Stomach (tissue), 9 donors: ENCODE data around the gene ARID1B. TPM values are rescaled to one million over a fixed set of nuclear protein-coding genes. Genes with fewer than 3 reads are reported as not detected.

ENCODE experiments used
- DNase-seq, 2 donors: peaks; one replicate each; pipeline versions ENCODE4 v3.0.0 to v3.0.0-alpha.2; 2013 to 2019
- H3K27ac ChIP-seq, 5 donors: fragments of 200-600 bp in 4 of 5; sonication (generic) in 4 of 5; one replicate each; pipeline ENCODE4 v1.5.1; 2013 to 2019; ENCODE audit warnings: mild to moderate bottlenecking in 1 of 5, moderate library complexity in 1 of 5
- H3K27me3 ChIP-seq, 3 donors: fragments of 200-600 bp; sonication (generic); one replicate each; pipeline ENCODE4 v1.5.1; 2017 to 2019; ENCODE audit warnings: mixed run types in 1 of 3
- H3K36me3 ChIP-seq, 4 donors: fragments of 200-600 bp; sonication (generic); 1 replicate in 3 of 4; 2 replicates in 1 of 4; pipeline ENCODE4 v1.5.1; 2016 to 2019
- H3K4me1 ChIP-seq, 4 donors: fragments of 200-600 bp; sonication (generic); one replicate each; pipeline ENCODE4 v1.5.1; 2016 to 2019
- H3K4me3 ChIP-seq, 4 donors: fragments of 200-600 bp; sonication (generic) in 3 of 4; one replicate each; pipeline ENCODE4 v1.5.1; 2016 to 2019; ENCODE audit warnings: mild to moderate bottlenecking in 1 of 4
- H3K9me3 ChIP-seq, 4 donors: fragments of 200-600 bp; sonication (generic); one replicate each; pipeline ENCODE4 v1.5.1; 2016 to 2019
- EP300 ChIP-seq: sonication (generic); formaldehyde crosslinking; IDR thresholded peaks from one replicate; pipeline ENCODE4 v1.6.1; 2017; ENCODE audit warnings: antibody characterized with exemption
- POLR2A ChIP-seq, 4 donors: fragments of 450-650 bp; IDR thresholded peaks; one replicate each; pipeline ENCODE4 v1.6.1; 2016; ENCODE audit warnings: antibody characterized with exemption in 4 of 4, control low read depth in 2 of 4, mild to moderate bottlenecking in 1 of 4, moderate library complexity in 1 of 4
- POLR2AphosphoS5 ChIP-seq, 3 donors: sonication (generic); formaldehyde crosslinking; IDR thresholded peaks; one replicate each; pipeline ENCODE4 v1.6.1; 2016; ENCODE audit warnings: antibody characterized with exemption in 3 of 3
- WGBS, 5 donors: extraction: QIAGEN DNeasy Blood & Tissue Kit in 3 of 5; methylation state at CpG; one replicate each; pipeline versions ENCODE4 v1.1.5 to v1.1.7; 2013 to 2018; 5-methylcytosine and 5-hydroxymethylcytosine counted together
- intact Hi-C: fragments of 100-400 bp; cut with DNase I; formaldehyde crosslinking; loops from one replicate; pipeline ENCODE4 v1.15.1; 2023; ENCODE audit warnings: low total_unique reads
- polyA plus RNA-seq, 3 donors: library from polyadenylated mRNA; stranded (reverse); fragments of 200-250 nt; gene quantifications; one replicate each; pipeline ENCODE4 v1.2.3, GENCODE V29; 2013
- total RNA-seq, 5 donors: library from RNA; depleted of rRNA; stranded (reverse); fragments of >200 nt; gene quantifications; one replicate each; pipeline versions ENCODE4 v1.1.0 to v1.2.3, GENCODE V29; 2014 to 2016
- TF ChIP-seq, protein P1 (sequence below), 7 experiments: fragments of 450-650 bp in 4 of 7; fragments of 200-600 bp in 3 of 7; sonication (generic) in 3 of 7; IDR thresholded peaks; one replicate each; pipeline ENCODE4 v1.5.1; 2016 to 2019; ENCODE audit warnings: antibody characterized with exemption in 7 of 7, control low read depth in 2 of 7, mild to moderate bottlenecking in 1 of 7
- donor health status: healthy with polysubstance abuse.
- donor health status: Bipolar disorder and iron deficiency.
- donor health status: healthy.

Gene ARID1B
- total and polyA plus RNA-seq, 8 donors = 8.8 to 183 (median 48.3) TPM

DNA sequence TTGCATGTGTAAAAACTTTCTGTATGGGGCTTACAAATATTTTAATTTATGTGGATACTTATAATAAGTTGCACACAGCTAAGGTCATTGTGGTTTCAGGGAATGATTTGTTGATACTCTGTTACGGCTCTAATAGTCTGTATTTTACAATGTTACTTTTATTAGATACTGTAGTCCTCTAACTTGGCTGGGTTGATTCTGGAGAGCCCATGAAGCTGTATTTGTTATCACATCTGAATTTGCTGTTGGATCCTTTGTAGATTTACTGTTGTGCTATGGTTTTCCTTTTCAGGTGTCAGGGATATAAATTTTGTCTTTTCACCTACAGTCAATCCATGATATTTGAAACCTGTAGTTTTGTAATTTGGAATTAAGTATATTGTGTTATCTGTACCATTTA is 161.0 kb downstream of the ARID1B start:
- Histone ChIP-seq H3K4me1 (peaks cover 46 to 88% (median 64%) of the 10 kb centered on the region in 4 donors), H3K27ac (no peak overlapping the region), H3K36me3 (peaks cover 0 to 5% (median 2%) of the 10 kb centered on the region in 4 donors), H3K4me3 (no peak overlapping the region), H3K27me3 (no peaks in the 10 kb centered on the region), H3K9me3 (no peaks in the 10 kb centered on the region)
- DNase-seq = no peak
- intact Hi-C loops = no loop called here
- 25 to 54% (median 36%) methylated on average over 1 of the region's 1 CpG for WGBS, 5 donors
- TF ChIP-seq POLR2AphosphoS5 (IDR thresholded peaks at IDR 0.05) = no peak
- no peak for TF ChIP-seq POLR2A (IDR thresholded peaks at IDR 0.05)
- TF ChIP-seq, protein P1, sequence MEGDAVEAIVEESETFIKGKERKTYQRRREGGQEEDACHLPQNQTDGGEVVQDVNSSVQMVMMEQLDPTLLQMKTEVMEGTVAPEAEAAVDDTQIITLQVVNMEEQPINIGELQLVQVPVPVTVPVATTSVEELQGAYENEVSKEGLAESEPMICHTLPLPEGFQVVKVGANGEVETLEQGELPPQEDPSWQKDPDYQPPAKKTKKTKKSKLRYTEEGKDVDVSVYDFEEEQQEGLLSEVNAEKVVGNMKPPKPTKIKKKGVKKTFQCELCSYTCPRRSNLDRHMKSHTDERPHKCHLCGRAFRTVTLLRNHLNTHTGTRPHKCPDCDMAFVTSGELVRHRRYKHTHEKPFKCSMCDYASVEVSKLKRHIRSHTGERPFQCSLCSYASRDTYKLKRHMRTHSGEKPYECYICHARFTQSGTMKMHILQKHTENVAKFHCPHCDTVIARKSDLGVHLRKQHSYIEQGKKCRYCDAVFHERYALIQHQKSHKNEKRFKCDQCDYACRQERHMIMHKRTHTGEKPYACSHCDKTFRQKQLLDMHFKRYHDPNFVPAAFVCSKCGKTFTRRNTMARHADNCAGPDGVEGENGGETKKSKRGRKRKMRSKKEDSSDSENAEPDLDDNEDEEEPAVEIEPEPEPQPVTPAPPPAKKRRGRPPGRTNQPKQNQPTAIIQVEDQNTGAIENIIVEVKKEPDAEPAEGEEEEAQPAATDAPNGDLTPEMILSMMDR (IDR thresholded peaks at IDR 0.05) = no peak
- TF ChIP-seq EP300 = no peak

DNA sequence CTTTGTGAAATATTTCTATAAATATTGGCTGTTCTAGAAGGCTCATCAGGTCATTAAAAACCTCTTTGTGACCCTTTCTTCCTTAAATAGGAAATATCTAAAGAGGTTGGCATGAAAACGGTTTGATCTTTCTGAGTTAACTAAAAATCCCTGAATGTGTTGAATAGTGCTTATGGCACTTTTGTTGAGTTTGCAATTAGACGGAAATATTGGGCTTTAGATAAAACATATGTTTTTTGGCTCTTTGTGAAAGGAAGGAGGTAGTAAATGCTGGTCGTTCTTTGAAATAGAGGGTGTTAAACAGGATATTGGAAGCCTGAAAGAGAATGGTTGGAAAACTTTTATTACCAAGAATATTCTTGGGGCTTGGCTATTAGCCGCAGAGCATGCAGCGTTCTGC is 163.0 kb downstream of the ARID1B start:
- Histone ChIP-seq H3K36me3 (peaks cover 0 to 4% (median 2%) of the 10 kb centered on the region in 4 donors), H3K9me3 (no peaks in the 10 kb centered on the region), H3K27me3 (no peaks in the 10 kb centered on the region), H3K4me3 (no peak overlapping the region), H3K4me1 (peaks cover 30 to 78% (median 48%) of the 10 kb centered on the region in 4 donors), H3K27ac (peak overlapping the region in 1 of 5 donors; percentile 2)
- intact Hi-C loops = no loop called here
- DNase-seq = no peak
- 29 to 44% (median 36%) methylated on average over 5 of the region's 5 CpGs for WGBS, 5 donors
- no peak for TF ChIP-seq EP300
- TF ChIP-seq POLR2AphosphoS5 (IDR thresholded peaks at IDR 0.05) = no peak
- TF ChIP-seq, protein P1 (IDR thresholded peaks at IDR 0.05) = no peak
- no peak for TF ChIP-seq POLR2A (IDR thresholded peaks at IDR 0.05)

DNA sequence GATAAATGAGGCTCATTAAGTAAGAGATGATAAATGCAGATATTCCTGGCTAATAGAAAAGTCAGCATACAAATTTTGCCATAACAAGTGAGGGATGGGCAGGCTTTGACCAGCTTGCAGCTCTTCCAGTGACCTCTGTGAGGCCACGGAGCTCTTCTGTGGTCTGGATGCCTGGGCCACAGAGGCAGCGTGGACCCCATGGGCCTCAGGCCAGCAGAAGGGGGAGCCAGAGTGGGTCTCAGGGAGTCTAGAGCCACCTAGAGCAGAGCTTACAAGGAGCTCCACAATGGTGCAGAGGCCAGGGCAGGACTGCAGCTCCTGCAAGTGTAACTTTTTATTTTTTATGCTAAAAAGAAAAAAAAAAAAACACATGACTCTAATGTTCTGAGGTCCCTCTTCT is 165.1 kb downstream of the ARID1B start:
- WGBS, 5 donors = 89 to 100% (median 93%) methylated on average over 2 of the region's 2 CpGs
- intact Hi-C loops = no loop called here

DNA sequence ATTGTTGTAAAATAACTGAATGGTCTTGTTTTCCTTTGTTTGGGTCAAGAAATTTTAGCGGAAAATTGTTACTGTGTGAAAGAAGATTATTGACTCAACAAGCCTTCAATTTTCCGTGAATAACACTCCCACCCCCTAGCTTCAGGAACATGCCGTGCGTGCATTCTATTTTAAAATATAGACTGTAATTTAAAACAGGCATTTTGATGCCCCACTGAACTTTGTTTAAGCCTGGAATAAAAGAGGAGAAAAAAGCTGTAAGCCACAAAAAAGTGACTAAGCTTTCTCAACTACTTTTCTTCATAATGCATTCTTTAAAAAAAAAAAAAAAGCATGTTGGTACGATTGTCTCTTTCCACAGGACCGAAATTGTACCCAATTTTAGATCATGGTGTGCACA is 166.0 kb downstream of the ARID1B start:
- H3K9me3 ChIP-seq = no peaks in the 10 kb centered on the region
- WGBS, 5 donors = 89 to 94% (median 92%) methylated on average over 6 of the region's 6 CpGs
- H3K27ac ChIP-seq = no peak overlapping the region
- H3K27me3 ChIP-seq = no peaks in the 10 kb centered on the region
- H3K4me1 ChIP-seq = peaks cover 26 to 73% (median 41%) of the 10 kb centered on the region in 4 donors
- no peaks in the 10 kb centered on the region for H3K36me3 ChIP-seq
- H3K4me3 ChIP-seq = no peak overlapping the region
- intact Hi-C loops = no loop called here
- no peak for DNase-seq
- no peak for TF ChIP-seq POLR2AphosphoS5 (IDR thresholded peaks at IDR 0.05)
- TF ChIP-seq POLR2A (IDR thresholded peaks at IDR 0.05) = no peak
- TF ChIP-seq EP300 = no peak

More for the DNA sequence above, 165.1 kb downstream of the ARID1B start:
- Histone ChIP-seq H3K27ac (no peak overlapping the region), H3K9me3 (no peaks in the 10 kb centered on the region), H3K4me1 (peaks cover 28 to 76% (median 46%) of the 10 kb centered on the region in 4 donors), H3K4me3 (no peak overlapping the region), H3K36me3 (no peaks in the 10 kb centered on the region), H3K27me3 (no peaks in the 10 kb centered on the region)
- no peak for DNase-seq
- TF ChIP-seq EP300 (no peak), POLR2AphosphoS5 (IDR thresholded peaks at IDR 0.05) (no peak), POLR2A (IDR thresholded peaks at IDR 0.05) (no peak)
- TF ChIP-seq, protein P1 (IDR thresholded peaks at IDR 0.05) = no peak

DNA sequence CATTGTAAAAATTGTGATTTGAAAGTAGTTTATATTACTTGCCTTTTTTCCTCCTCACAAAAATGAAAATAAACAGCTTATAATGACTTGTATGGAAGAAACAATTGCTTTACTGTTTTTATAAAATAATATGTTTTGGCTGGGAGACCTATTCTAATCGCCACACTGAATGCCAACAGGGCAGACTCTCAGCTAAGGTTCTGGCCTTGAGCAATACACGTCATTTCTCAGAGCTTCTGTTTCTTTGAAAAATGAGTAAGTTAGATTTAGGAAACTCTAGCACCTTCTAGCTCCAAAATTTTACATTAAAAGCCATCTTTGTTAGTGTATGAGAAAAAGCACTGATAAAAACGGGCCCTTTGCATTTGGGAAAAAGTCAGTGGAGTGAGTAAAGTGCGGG is 166.6 kb downstream of the ARID1B start:
- H3K9me3 ChIP-seq = no peaks in the 10 kb centered on the region
- intact Hi-C loops = no loop called here
- no peak for DNase-seq
- no peak overlapping the region for H3K4me3 ChIP-seq
- TF ChIP-seq EP300 (no peak), POLR2AphosphoS5 (IDR thresholded peaks at IDR 0.05) (no peak), POLR2A (IDR thresholded peaks at IDR 0.05) (no peak)
- TF ChIP-seq, protein P1 (IDR thresholded peaks at IDR 0.05) = no peak
- H3K27me3 ChIP-seq = no peaks in the 10 kb centered on the region
- no peak overlapping the region for H3K27ac ChIP-seq
- WGBS, 5 donors = 85 to 94% (median 90%) methylated on average over 4 of the region's 4 CpGs
- peaks cover 21 to 73% (median 38%) of the 10 kb centered on the region in 4 donors for H3K4me1 ChIP-seq
- H3K36me3 ChIP-seq = no peaks in the 10 kb centered on the region
